ENCODE measurements around the gene MYADML2. TPM values are rescaled to one million over a fixed set of nuclear protein-coding genes. Genes with fewer than 3 reads are reported as not detected.

The MYADML2 gene
- total RNA-seq, 1 experiment from 2014 or later = 0.22 TPM

GRCh38 chr17:81955756-81956544, 8.9 kb upstream of the MYADML2 start:
- H3K9me3 Mint-ChIP-seq = peaks cover 0 to 4% of the 10 kb centered on the region in 2 experiments; a peak in 1 of 5 replicates
- Histone ChIP-seq H3T11ph (ENCODE audit: low read length) (no peak overlapping the region), H3K23me2 (ENCODE audit: insufficient read length, low read depth, low read length, poor library complexity, severe bottlenecking) (peaks cover 3% of the 10 kb centered on the region), H3K27ac (ENCODE audit: insufficient read length, low read depth, low read length) (no peak overlapping the region), H2AK5ac (ENCODE audit: insufficient read length, low read length) (no peak overlapping the region), H2BK120ac (ENCODE audit: low read depth, low read length, poor library complexity, severe bottlenecking) (no peak overlapping the region), H2BK12ac (ENCODE audit: insufficient read length, low read depth, low read length) (no peak overlapping the region), H3K4me1 (ENCODE audit: insufficient read depth, low read length) (no peaks in the 10 kb centered on the region), H3K9me3 (ENCODE audit: control insufficient read depth, low read depth, low read length) (no peaks in the 10 kb centered on the region), H3K79me2 (ENCODE audit: insufficient read depth, low read length) (no peaks in the 10 kb centered on the region), H3K56ac (ENCODE audit: insufficient read length, low read depth, low read length) (no peak overlapping the region), H4K91ac (ENCODE audit: insufficient read length, low read depth, low read length) (no peak overlapping the region), H3K23ac (ENCODE audit: insufficient read length, low read depth, low read length) (no peak overlapping the region), H3K14ac (ENCODE audit: insufficient read depth, low read length) (no peak overlapping the region; the same call in 1 of the 2 replicates), H3K4me2 (ENCODE audit: insufficient read depth, insufficient read length, low read length) (no peak overlapping the region), H4K5ac (ENCODE audit: insufficient read length, low read depth, low read length) (no peak overlapping the region), H4K20me1 (ENCODE audit: control insufficient read depth, insufficient read depth, insufficient read length) (no peaks in the 10 kb centered on the region), H2BK15ac (ENCODE audit: low read depth, low read length) (no peak overlapping the region), H3K9ac (ENCODE audit: extremely low read depth, insufficient read length, low read length) (no peak overlapping the region), H3K18ac (ENCODE audit: insufficient read length, low read depth, low read length) (no peak overlapping the region), H3K27me3 (ENCODE audit: insufficient read depth, low read length) (peaks cover 24% of the 10 kb centered on the region; the same call in 1 of the 2 replicates), H2BK20ac (ENCODE audit: low read depth, low read length, poor library complexity, severe bottlenecking) (no peak overlapping the region), H2BK5ac (ENCODE audit: insufficient read length, low read length) (no peak overlapping the region), H3K4ac (ENCODE audit: low read depth, low read length) (no peak overlapping the region), H2AFZ (ENCODE audit: low read length) (no peak overlapping the region), H3K79me1 (ENCODE audit: insufficient read depth, low read depth, low read length, poor library complexity, severe bottlenecking) (no peaks in the 10 kb centered on the region), H4K8ac (replicated peaks; ENCODE audit: insufficient read length, low read depth, low read length) (no peak overlapping the region)
- H3K36me3 Mint-ChIP-seq (ENCODE audit: insufficient read depth in 1 of 3, low read depth in 3 of 3) = no peaks in the 10 kb centered on the region; a peak in 1 of 7 replicates
- no peak overlapping the region for H3K4me3 Mint-ChIP-seq
- WGBS (ENCODE audit: extremely low coverage, insufficient read length, low lambda C conversion rate) = no CpG with 5 or more reads among the region's 13 CpGs
- DNase-seq = no peak
- no peak for TF ChIP-seq CTCF (conservative IDR thresholded peaks at IDR 0.05)
- H3K27ac Mint-ChIP-seq = no peak overlapping the region
- peaks cover 62% of the 10 kb centered on the region for H3K27me3 Mint-ChIP-seq (ENCODE audit: low read depth)
- H3K4me1 Mint-ChIP-seq = peaks cover 0 to 8% of the 10 kb centered on the region in 2 experiments; a peak in 1 of 4 replicates

All from H9 (cell line).